HEK293 (cell line): ENCODE data around the gene QRFPR.
A peak's percentile ranks its signal among the peaks of the same experiment; 100 is the strongest.

ENCODE experiments used
- CTCF ChIA-PET: fragments of 350-600 bp; formaldehyde crosslinking; extraction: SDS; loops from one replicate; lab custom pipeline; 2021; ENCODE audit warnings: antibody characterized with exemption; lab: Yijun Ruan, JAX
- POLR2A ChIA-PET: fragments of 300-600 bp; formaldehyde crosslinking; extraction: SDS; loops from one replicate; lab custom pipeline; 2020; ENCODE audit warnings: antibody characterized with exemption, inconsistent platforms; lab: Yijun Ruan, JAX
- H3K27ac ChIP-seq: fragments of 200-500 bp; sonication (Bioruptor generic); 2 replicates; pipeline ENCODE4 v1.5.1; 2014; ENCODE audit warnings: low read depth, low read length, control low read depth, inconsistent platforms; ENCODE audit errors: extremely low read depth
- H3K36me3 ChIP-seq, 2 experiments: fragments of 200-500 bp in 1 of 2; sonication (Bioruptor generic) in 1 of 2; 1 replicate in 1 of 2; 2 replicates in 1 of 2; pipeline ENCODE4 v1.5.1; 2014 to 2017; ENCODE audit warnings: inconsistent platforms in 2 of 2, low read length in 2 of 2; ENCODE audit not compliant: control insufficient read depth in 2 of 2, insufficient read depth in 1 of 2
- H3K4me1 ChIP-seq: fragments of 200-500 bp; sonication (Bioruptor generic); 2 replicates; pipeline ENCODE4 v1.5.1; 2014; ENCODE audit warnings: mild to moderate bottlenecking, low read length, inconsistent platforms; ENCODE audit not compliant: control insufficient read depth, insufficient read depth
- H3K4me3 ChIP-seq: 2 replicates; pipeline ENCODE4 v1.5.1; 2011; ENCODE audit warnings: low read depth, mild to moderate bottlenecking, control low read depth, low read length, moderate library complexity
- H3K9me3 ChIP-seq: fragments of 200-500 bp; sonication (Bioruptor generic); 2 replicates; pipeline ENCODE4 v1.5.1; 2014; ENCODE audit warnings: low read depth, low read length, inconsistent platforms; ENCODE audit not compliant: control insufficient read depth, insufficient read depth
- BCL11B ChIP-seq: fragments of 450-650 bp; formaldehyde crosslinking; IDR thresholded peaks from 2 replicates; pipeline ENCODE4 v1.5.1; 2016; ENCODE audit warnings: low read depth, missing biosample characterization, missing genetic modification characterization
- OVOL3 ChIP-seq: fragments of 450-650 bp; formaldehyde crosslinking; IDR thresholded peaks from 2 replicates; pipeline ENCODE4 v1.5.1; 2016; ENCODE audit warnings: missing biosample characterization, missing genetic modification characterization
- ZBTB1 ChIP-seq: fragments of 450-650 bp; formaldehyde crosslinking; IDR thresholded peaks from 2 replicates; pipeline ENCODE4 v1.5.1; 2016; ENCODE audit warnings: missing biosample characterization, missing genetic modification characterization
- ZBTB20 ChIP-seq: fragments of 450-650 bp; formaldehyde crosslinking; IDR thresholded peaks from 2 replicates; pipeline ENCODE4 v1.5.1; 2016; ENCODE audit warnings: missing biosample characterization, missing genetic modification characterization
- ZBTB49 ChIP-seq: fragments of 450-650 bp; formaldehyde crosslinking; IDR thresholded peaks from 2 replicates; pipeline ENCODE4 v1.5.1; 2016; ENCODE audit warnings: missing biosample characterization, missing genetic modification characterization, low read depth
- ZIC2 ChIP-seq: fragments of 450-650 bp; formaldehyde crosslinking; IDR thresholded peaks from 2 replicates; pipeline ENCODE4 v1.5.1; 2016; ENCODE audit warnings: missing biosample characterization, missing genetic modification characterization
- ZNF10 ChIP-seq: fragments of 450-650 bp; formaldehyde crosslinking; IDR thresholded peaks from 2 replicates; pipeline ENCODE4 v1.5.1; 2017; ENCODE audit warnings: missing biosample characterization, missing genetic modification characterization
- ZNF157 ChIP-seq: fragments of 450-650 bp; formaldehyde crosslinking; IDR thresholded peaks from 2 replicates; pipeline ENCODE4 v1.5.1; 2016; ENCODE audit warnings: missing biosample characterization, missing genetic modification characterization
- ZNF302 ChIP-seq: fragments of 450-650 bp; formaldehyde crosslinking; IDR thresholded peaks from 2 replicates; pipeline ENCODE4 v1.5.1; 2016; ENCODE audit warnings: missing biosample characterization, missing genetic modification characterization, low read depth
- ZNF341 ChIP-seq: fragments of 450-650 bp; formaldehyde crosslinking; IDR thresholded peaks from 2 replicates; pipeline ENCODE4; 2016; ENCODE audit warnings: low read depth, missing biosample characterization, missing genetic modification characterization
- ZNF473 ChIP-seq: fragments of 450-650 bp; formaldehyde crosslinking; IDR thresholded peaks from 2 replicates; pipeline ENCODE4 v1.5.1; 2017; ENCODE audit warnings: missing biosample characterization, missing genetic modification characterization
- ZNF488 ChIP-seq: fragments of 450-650 bp; formaldehyde crosslinking; IDR thresholded peaks from 2 replicates; pipeline ENCODE4 v1.5.1; 2016; ENCODE audit warnings: missing biosample characterization, missing genetic modification characterization
- ZNF660 ChIP-seq: fragments of 450-650 bp; IDR thresholded peaks from 2 replicates; pipeline ENCODE4 v1.5.1; 2018; ENCODE audit warnings: missing biosample characterization, mild to moderate bottlenecking, missing genetic modification characterization
- ZNF768 ChIP-seq: fragments of 450-650 bp; formaldehyde crosslinking; IDR thresholded peaks from 2 replicates; pipeline ENCODE4 v1.5.1; 2018; ENCODE audit warnings: missing biosample characterization, mild to moderate bottlenecking, missing genetic modification characterization
- ZSCAN4 ChIP-seq: fragments of 450-650 bp; formaldehyde crosslinking; IDR thresholded peaks from 2 replicates; pipeline ENCODE4 v1.5.1; 2017; ENCODE audit warnings: missing biosample characterization, missing genetic modification characterization

Gene QRFPR

GRCh38 chr4:121377076-121377475 is 3.7 kb downstream of the QRFPR start (continued):
- no peak for TF ChIP-seq ZBTB49 (tag by site-specific recombination)

GRCh38 chr4:121376556-121376955 is 4.3 kb downstream of the QRFPR start:
- ChIA-PET POLR2A (no interaction called here), CTCF (interaction anchor here (3.0 kb wide), 1 partner anchor 280 kb away, joined by 9 read pairs; no protein-coding TSS in a partner anchor)
- H3K36me3 ChIP-seq, result no peaks in the 10 kb centered on the region
- H3K27ac ChIP-seq, result no peak overlapping the region
- H3K4me1 ChIP-seq, result no peaks in the 10 kb centered on the region
- TF ChIP-seq ZNF488 (tag by site-specific recombination) (no peak), ZNF341 (no peak), ZSCAN4 (tag by site-specific recombination) (no peak), ZNF157 (no peak), ZNF302 (tag by site-specific recombination) (no peak)
- no peaks in the 10 kb centered on the region for H3K9me3 ChIP-seq
- H3K4me3 ChIP-seq, result no peak overlapping the region

- no peak overlapping the region for H3K27ac ChIP-seq
- POLR2A ChIA-PET, result no interaction called here
- no peak for TF ChIP-seq OVOL3 (tag by site-specific recombination)
- no peak for TF ChIP-seq BCL11B (tag by site-specific recombination)
- no peak for TF ChIP-seq ZNF10
- 0 out of 2 replicates have a peak, but pooled peaks have one; percentile 13 for TF ChIP-seq ZIC2 (tag by site-specific recombination)
- TF ChIP-seq ZNF768 (tag by site-specific recombination), result no peak
- no peaks in the 10 kb centered on the region for H3K4me1 ChIP-seq
- no peaks in the 10 kb centered on the region for H3K9me3 ChIP-seq
- no peak overlapping the region for H3K4me3 ChIP-seq
- H3K36me3 ChIP-seq, result no peaks in the 10 kb centered on the region
- CTCF ChIA-PET, result interaction anchor here (3.0 kb wide), 1 partner anchor 280 kb away, joined by 9 read pairs; no protein-coding TSS in a partner anchor
Measured at GRCh38 chr4:121376097-121376496, 4.7 kb downstream of the QRFPR start.

- Histone ChIP-seq H3K27ac (no peak overlapping the region), H3K4me3 (no peak overlapping the region), H3K9me3 (no peaks in the 10 kb centered on the region), H3K4me1 (no peaks in the 10 kb centered on the region), H3K36me3 (no peaks in the 10 kb centered on the region)
- TF ChIP-seq ZNF660 (tag by site-specific recombination) (0 out of 2 replicates have a peak, but pooled peaks have one; percentile 20), ZBTB20 (tag by site-specific recombination) (0 out of 2 replicates have a peak, but pooled peaks have one; percentile 14), ZBTB1 (tag by site-specific recombination) (no peak), ZNF473 (no peak)
- ChIA-PET POLR2A (no interaction called here), CTCF (interaction anchor here (0.7 to 3.0 kb wide), 3 partner anchors 174 to 455 kb away, joined by 3 to 9 read pairs (median 3); no protein-coding TSS in a partner anchor)
Measured at GRCh38 chr4:121375262-121375661, 5.6 kb downstream of the QRFPR start.
